Neural progenitor cell (in vitro differentiated cells): ENCODE data around the gene SLC2A5. TPM values are rescaled to one million over a fixed set of nuclear protein-coding genes. Genes with fewer than 3 reads are reported as not detected.

ENCODE experiments used
- DNase-seq: peaks from one replicate; pipeline ENCODE4 v3.0.0-alpha.2; 2016; ENCODE audit warnings: low spot score
- H2AFZ ChIP-seq: fragments of 200-600 bp; sonication (generic); replicated peaks from 2 replicates; pipeline ENCODE4 v1.6.1; 2016; ENCODE audit warnings: antibody characterized with exemption
- H3F3A ChIP-seq: fragments of 200-600 bp; sonication (generic); 2 replicates; pipeline ENCODE4 v1.6.1; 2016; ENCODE audit warnings: antibody characterized with exemption, low read depth
- H3K27ac ChIP-seq: fragments of 200-600 bp; sonication (generic); 2 replicates; pipeline ENCODE4 v1.5.1; 2016; ENCODE audit warnings: mild to moderate bottlenecking
- H3K27me3 ChIP-seq: fragments of 200-600 bp; sonication (generic); 2 replicates; pipeline ENCODE4 v1.6.1; 2016; ENCODE audit warnings: mild to moderate bottlenecking, moderate library complexity
- H3K36me3 ChIP-seq: fragments of 200-600 bp; sonication (generic); 2 replicates; pipeline ENCODE4 v1.5.1; 2016
- H3K4me1 ChIP-seq: fragments of 200-600 bp; sonication (generic); 2 replicates; pipeline ENCODE4 v1.6.1; 2016; ENCODE audit warnings: mixed run types
- H3K4me2 ChIP-seq: fragments of 200-600 bp; sonication (generic); 2 replicates; pipeline ENCODE4 v1.6.1; 2016
- H3K4me3 ChIP-seq: fragments of 200-600 bp; sonication (generic); 2 replicates; pipeline ENCODE4 v1.5.1; 2016
- H3K79me2 ChIP-seq: fragments of 200-600 bp; sonication (generic); 2 replicates; pipeline ENCODE4 v1.6.1; 2016; ENCODE audit warnings: low read depth
- H3K9ac ChIP-seq: fragments of 200-600 bp; sonication (generic); 2 replicates; pipeline ENCODE4 v1.6.1; 2016
- H3K9me3 ChIP-seq: fragments of 200-600 bp; sonication (generic); 2 replicates; pipeline ENCODE4 v1.5.1; 2016; ENCODE audit warnings: low read depth
- H4K20me1 ChIP-seq: fragments of 200-600 bp; sonication (generic); 2 replicates; pipeline ENCODE4 v1.6.1; 2016; ENCODE audit warnings: low read depth
- H3K27ac Mint-ChIP-seq: 3 replicates; pipeline ENCODE4 v1.8.0; 2021; ENCODE audit warnings: mixed read lengths
- H3K27me3 Mint-ChIP-seq: 2 replicates; pipeline ENCODE4 v1.8.0; 2022; ENCODE audit warnings: low read depth, mild to moderate bottlenecking, inconsistent platforms, moderate library complexity, mixed read lengths; ENCODE audit not compliant: insufficient read depth
- H3K36me3 Mint-ChIP-seq: 3 replicates; pipeline ENCODE4 v1.8.0; 2021; ENCODE audit warnings: mixed read lengths
- H3K4me1 Mint-ChIP-seq: 3 replicates; pipeline ENCODE4 v1.8.0; 2021; ENCODE audit warnings: mixed read lengths
- H3K4me3 Mint-ChIP-seq: 3 replicates; pipeline ENCODE4 v1.8.0; 2021; ENCODE audit warnings: mild to moderate bottlenecking, moderate library complexity, mixed read lengths
- H3K9me3 Mint-ChIP-seq: 3 replicates; pipeline ENCODE4 v1.8.0; 2020; ENCODE audit warnings: mixed read lengths
- EZH2 ChIP-seq: fragments of 200-600 bp; sonication (generic); IDR thresholded peaks from 2 replicates; pipeline ENCODE4 v1.6.1; 2017; ENCODE audit warnings: antibody characterized with exemption, mild to moderate bottlenecking, moderate library complexity
- EZH2phosphoT487 ChIP-seq: fragments of 200-600 bp; sonication (generic); IDR thresholded peaks from 2 replicates; pipeline ENCODE4 v1.6.1; 2017; ENCODE audit warnings: antibody characterized with exemption
- total RNA-seq: library from RNA; depleted of rRNA; stranded (reverse); fragments of >200 nt; gene quantifications from 2 replicates; pipeline ENCODE4 v1.2.3, GENCODE V29; 2015; ENCODE audit warnings: low replicate concordance
- TF ChIP-seq, protein P1 (sequence below): fragments of 200-600 bp; sonication (generic); IDR thresholded peaks from 2 replicates; pipeline ENCODE4 v1.5.1; 2017; ENCODE audit warnings: antibody characterized with exemption, mild to moderate bottlenecking

SLC2A5 gene
- total RNA-seq, 1 donor from 2014 or later = not detected

DNA sequence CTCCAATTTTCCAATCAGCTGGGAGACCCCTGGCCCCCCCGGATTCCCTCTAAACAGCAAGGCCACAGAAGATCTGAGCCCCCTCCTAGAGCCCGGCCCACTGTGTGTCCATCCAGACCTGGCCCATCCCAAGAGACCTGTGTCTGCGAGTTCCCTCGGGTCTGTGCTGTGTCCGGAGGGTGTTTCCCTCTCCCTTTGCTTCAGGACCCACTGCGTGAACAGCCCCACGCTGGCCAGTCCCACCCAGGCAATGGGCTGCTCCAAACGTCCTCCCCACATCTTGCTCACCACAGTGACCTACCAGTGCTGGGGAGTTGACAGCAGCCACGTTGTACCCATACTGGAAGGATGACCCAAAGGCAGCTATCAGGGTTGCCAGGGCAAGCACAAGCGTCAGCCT is 11.6 kb downstream of the SLC2A5 start:
- Histone ChIP-seq H3K4me3 (no peak overlapping the region), H3K79me2 (no peaks in the 10 kb centered on the region), H3K27me3 (no peaks in the 10 kb centered on the region), H3K36me3 (no peaks in the 10 kb centered on the region), H3K4me2 (no peak overlapping the region), H4K20me1 (no peaks in the 10 kb centered on the region), H3K9me3 (no peaks in the 10 kb centered on the region), H3K27ac (no peak overlapping the region), H2AFZ (no peak overlapping the region), H3K9ac (no peak overlapping the region), H3K4me1 (no peaks in the 10 kb centered on the region), H3F3A (peaks cover 9% of the 10 kb centered on the region)
- H3K36me3 Mint-ChIP-seq = no peaks in the 10 kb centered on the region
- peak overlapping the region; percentile 60 for H3K27ac Mint-ChIP-seq
- no peak for DNase-seq
- H3K4me3 Mint-ChIP-seq = no peak overlapping the region
- H3K9me3 Mint-ChIP-seq = no peaks in the 10 kb centered on the region
- TF ChIP-seq EZH2phosphoT487 (no peak), EZH2 (no peak)
- TF ChIP-seq, protein P1, sequence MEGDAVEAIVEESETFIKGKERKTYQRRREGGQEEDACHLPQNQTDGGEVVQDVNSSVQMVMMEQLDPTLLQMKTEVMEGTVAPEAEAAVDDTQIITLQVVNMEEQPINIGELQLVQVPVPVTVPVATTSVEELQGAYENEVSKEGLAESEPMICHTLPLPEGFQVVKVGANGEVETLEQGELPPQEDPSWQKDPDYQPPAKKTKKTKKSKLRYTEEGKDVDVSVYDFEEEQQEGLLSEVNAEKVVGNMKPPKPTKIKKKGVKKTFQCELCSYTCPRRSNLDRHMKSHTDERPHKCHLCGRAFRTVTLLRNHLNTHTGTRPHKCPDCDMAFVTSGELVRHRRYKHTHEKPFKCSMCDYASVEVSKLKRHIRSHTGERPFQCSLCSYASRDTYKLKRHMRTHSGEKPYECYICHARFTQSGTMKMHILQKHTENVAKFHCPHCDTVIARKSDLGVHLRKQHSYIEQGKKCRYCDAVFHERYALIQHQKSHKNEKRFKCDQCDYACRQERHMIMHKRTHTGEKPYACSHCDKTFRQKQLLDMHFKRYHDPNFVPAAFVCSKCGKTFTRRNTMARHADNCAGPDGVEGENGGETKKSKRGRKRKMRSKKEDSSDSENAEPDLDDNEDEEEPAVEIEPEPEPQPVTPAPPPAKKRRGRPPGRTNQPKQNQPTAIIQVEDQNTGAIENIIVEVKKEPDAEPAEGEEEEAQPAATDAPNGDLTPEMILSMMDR = no peak
- peaks cover 14% of the 10 kb centered on the region for H3K4me1 Mint-ChIP-seq
- peaks cover 8% of the 10 kb centered on the region for H3K27me3 Mint-ChIP-seq

DNA sequence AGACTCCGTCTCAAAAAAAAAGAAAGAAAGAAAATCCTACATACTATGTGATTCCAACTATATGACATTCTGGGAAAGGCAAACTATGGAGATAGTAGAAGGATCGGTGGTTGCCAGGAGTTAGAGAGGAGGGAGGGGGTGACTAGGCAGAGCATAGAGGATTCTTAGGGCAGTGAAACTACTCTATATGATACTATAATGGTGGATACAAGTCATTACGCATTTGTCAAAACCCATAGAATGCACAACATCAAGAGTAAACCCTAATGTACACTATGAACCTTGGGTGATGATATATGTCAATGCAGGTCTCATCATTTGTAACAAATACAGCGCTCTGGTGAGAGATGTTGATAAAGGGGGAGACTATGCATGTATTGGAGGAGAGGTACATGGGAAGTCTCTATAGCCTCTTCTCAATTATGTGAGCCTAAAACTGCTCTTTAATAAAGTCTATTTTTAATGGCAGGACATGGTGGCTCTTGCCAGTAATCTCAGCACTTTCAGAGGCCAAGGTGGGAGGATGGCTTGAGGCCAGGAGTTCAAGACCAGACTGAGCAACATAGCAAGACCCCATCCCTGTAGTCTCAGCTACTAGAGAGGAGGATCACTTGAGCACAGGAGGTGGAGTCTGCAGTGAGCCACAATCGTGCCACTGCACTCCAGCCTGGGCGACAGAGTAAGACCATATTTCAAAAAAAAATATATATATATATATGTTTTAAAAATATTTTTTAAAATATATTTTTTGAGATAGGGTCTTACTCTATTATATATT is 17.0 kb downstream of the SLC2A5 start:
- Mint-ChIP-seq H3K27me3 (peaks cover 9% of the 10 kb centered on the region), H3K4me3 (no peak overlapping the region), H3K9me3 (no peaks in the 10 kb centered on the region), H3K4me1 (peaks cover 5% of the 10 kb centered on the region), H3K27ac (no peak overlapping the region), H3K36me3 (no peaks in the 10 kb centered on the region)
- Histone ChIP-seq H3F3A (peaks cover 15% of the 10 kb centered on the region), H3K79me2 (no peaks in the 10 kb centered on the region), H3K36me3 (no peaks in the 10 kb centered on the region), H3K4me1 (peaks cover 9% of the 10 kb centered on the region), H3K9me3 (no peaks in the 10 kb centered on the region), H2AFZ (no peak overlapping the region), H3K4me2 (no peak overlapping the region), H3K9ac (no peak overlapping the region), H4K20me1 (no peaks in the 10 kb centered on the region), H3K4me3 (no peak overlapping the region), H3K27ac (no peak overlapping the region), H3K27me3 (no peaks in the 10 kb centered on the region)
- no peak for DNase-seq
- TF ChIP-seq, protein P1 = no peak
- TF ChIP-seq EZH2 (no peak), EZH2phosphoT487 (no peak)

DNA sequence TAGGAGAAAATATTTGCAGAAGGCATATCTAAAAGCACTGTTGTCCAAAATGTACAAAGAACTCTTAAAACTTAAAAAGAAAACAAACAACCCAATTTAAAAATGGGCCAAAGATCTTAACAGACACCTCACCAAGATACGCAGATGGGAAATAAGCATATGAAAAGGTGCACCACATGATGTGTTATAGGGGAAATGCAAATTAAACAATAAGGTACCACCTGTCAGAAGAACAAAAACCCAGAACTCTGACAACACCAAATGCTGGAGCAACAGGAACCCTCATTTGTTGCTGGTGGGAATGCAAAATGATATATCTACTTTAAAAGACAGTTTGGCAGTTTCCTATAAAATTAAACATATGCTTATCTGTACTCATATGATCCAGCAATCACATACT is 18.1 kb downstream of the SLC2A5 start:
- Histone ChIP-seq H3K9me3 (no peaks in the 10 kb centered on the region), H3K36me3 (no peaks in the 10 kb centered on the region), H3K79me2 (no peaks in the 10 kb centered on the region), H3K4me2 (peak overlapping the region; percentile 22), H3K27ac (no peak overlapping the region), H2AFZ (peak overlapping the region; percentile 50), H3K27me3 (no peaks in the 10 kb centered on the region), H3F3A (peaks cover 15% of the 10 kb centered on the region), H4K20me1 (no peaks in the 10 kb centered on the region), H3K4me1 (peaks cover 9% of the 10 kb centered on the region), H3K9ac (no peak overlapping the region), H3K4me3 (no peak overlapping the region)
- no peak overlapping the region for H3K27ac Mint-ChIP-seq
- TF ChIP-seq EZH2phosphoT487 = no peak
- TF ChIP-seq, protein P1 = no peak
- no peak for TF ChIP-seq EZH2
- H3K9me3 Mint-ChIP-seq = no peaks in the 10 kb centered on the region
- DNase-seq = no peak
- no peak overlapping the region for H3K4me3 Mint-ChIP-seq
- H3K27me3 Mint-ChIP-seq = peaks cover 6% of the 10 kb centered on the region
- H3K36me3 Mint-ChIP-seq = no peaks in the 10 kb centered on the region
- peaks cover 2% of the 10 kb centered on the region for H3K4me1 Mint-ChIP-seq
